NCI-H2081 treated with DMSO at 0.1 percent for 48 hours (cell line): ENCODE data around the gene STOX2.

Experiments
- DNase-seq: peaks from one replicate; lab custom pipeline; 2025; lab: John Stamatoyannopoulos, UW

The STOX2 gene

GRCh38 chr4:183888564-183888963 lies 16.5 kb upstream of the STOX2 start:
- no peak for DNase-seq

DNA sequence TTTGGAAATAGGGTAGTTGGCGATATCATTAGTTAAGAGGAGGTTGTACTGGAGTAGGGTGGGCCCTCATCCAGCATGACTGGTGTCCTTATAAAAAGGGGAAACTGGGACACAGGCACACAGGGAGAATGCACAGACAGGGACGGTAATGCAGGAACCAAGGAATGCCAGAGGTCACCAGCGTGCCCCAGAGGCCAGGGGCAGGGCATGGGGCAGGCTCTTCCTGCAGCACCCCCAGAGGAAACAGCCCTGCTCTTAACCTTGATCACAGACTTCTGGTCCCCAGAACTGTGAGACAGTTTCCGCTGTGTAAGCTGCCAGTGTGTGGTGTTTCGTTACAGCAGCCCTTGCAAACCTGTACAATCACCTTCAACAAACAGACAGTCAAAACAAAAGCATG lies 15.9 kb upstream of the STOX2 start:
- no peak for DNase-seq

- no peak for DNase-seq
Measured at GRCh38 chr4:183897193-183897592, 7.9 kb upstream of the STOX2 start.

GRCh38 chr4:183898456-183898855 lies 6.7 kb upstream of the STOX2 start:
- no peak for DNase-seq

GRCh38 chr4:183903021-183903760 lies 1.9 kb upstream of the STOX2 start:
- DNase-seq: no peak

GRCh38 chr4:183905593-183906488 lies 734 bp downstream of the STOX2 start:
- DNase-seq: no peak

- no peak for DNase-seq
Measured at GRCh38 chr4:183906489-183906738, 1.3 kb downstream of the STOX2 start.

- no peak for DNase-seq
Measured at GRCh38 chr4:183906739-183907651, 1.9 kb downstream of the STOX2 start.

GRCh38 chr4:183907871-183908683 lies 3.0 kb downstream of the STOX2 start:
- DNase-seq: no peak

- no peak for DNase-seq
Measured at GRCh38 chr4:183909187-183909586, 4.1 kb downstream of the STOX2 start.

DNA sequence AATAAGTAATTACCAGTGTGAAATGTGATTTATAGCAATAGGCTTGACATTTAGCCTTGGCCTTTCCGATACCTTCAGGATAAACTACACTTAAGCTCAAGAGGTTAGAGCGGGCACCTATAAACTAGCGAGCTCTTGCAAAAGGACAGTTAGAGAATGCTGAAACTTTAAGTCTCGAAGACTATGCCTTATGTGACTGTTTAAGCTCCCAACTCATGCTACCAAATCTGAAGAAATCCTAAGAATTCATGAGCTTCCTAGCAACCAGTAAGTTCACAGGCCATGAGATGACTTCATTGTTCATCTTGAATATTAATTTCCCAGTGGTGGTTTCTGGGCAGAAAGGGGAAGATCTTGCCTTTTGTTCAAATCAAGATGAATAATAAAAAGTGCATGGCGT lies 4.7 kb downstream of the STOX2 start:
- no peak for DNase-seq

DNA sequence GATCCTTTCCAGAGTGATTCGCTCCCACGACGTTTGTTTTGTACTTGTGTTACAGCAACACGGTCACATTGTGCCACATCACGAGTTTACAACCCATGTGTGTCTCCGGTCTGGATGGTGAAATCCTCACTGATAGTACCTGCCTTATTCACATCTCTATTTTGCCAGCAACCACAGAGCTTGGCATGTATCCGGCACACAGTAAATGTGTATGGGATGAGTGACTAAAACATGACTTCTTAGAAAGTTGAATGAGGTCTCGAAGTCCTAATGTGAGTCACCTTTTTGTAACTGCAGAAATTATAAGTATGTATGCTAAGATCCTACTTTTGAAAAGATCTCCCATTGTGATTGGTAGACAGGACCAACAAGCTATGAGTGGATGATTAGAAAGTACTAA lies 7.5 kb downstream of the STOX2 start:
- DNase-seq: no peak

DNA sequence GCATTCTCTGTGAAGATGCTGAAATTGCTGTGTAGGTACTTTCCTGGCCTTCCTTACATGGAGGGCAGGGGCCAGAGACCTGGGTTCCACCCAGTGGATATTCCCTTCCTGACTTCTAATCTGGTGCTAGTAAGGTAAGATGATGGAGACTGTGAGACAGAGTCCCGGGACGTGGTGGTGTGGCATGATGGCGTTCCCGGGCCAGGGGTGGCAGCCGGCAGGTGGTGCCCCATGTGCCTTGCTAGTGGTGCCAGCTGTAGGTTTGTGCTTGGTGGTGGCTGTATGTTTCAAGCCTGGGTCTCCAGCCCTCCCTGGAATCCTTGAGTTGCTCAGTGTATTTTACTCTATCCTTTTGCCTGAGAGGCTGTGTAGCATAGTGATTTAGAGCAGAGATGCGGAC lies 10.9 kb downstream of the STOX2 start:
- DNase-seq: no peak

- no peak for DNase-seq
Measured at GRCh38 chr4:183918696-183919095, 13.6 kb downstream of the STOX2 start.

DNA sequence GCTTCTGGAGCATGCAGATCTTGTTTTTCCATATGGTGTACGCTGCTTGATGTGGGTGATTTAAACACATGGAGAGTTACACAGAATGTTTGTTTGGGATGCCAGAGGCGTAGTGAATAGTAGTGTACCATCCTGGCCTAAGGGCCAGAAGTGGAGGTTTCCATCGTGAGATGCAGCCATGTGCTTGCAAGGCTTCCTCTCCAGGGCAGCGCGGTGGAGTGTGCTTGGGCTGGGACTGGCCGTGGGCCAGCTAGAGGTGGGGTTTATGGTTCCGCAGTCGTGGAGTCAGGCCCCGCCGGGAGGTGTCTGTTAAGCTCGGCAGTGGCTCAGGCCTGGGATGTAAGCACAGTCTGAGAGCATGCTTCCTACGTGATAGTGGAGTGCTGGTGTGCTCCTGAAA lies 14.0 kb downstream of the STOX2 start:
- DNase-seq: no peak

DNA sequence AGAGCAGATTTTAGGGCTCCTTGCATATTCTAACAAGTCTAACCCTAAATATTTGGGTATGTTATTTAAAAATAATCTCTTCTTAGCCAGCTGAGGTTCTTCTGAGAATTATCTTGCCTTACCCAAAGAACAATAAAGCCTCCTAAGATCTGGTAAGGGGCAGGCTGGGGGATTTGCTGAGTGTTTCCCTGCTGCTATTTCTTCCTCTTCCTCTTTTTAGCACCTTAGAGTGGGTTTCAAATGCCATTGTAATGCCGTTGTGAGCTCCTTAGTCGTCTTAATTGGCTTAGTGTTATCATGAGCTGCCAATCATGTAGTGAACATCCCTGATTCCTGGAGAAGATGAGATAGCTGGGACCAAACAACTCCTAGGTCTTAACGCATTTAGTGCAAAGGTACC lies 15.4 kb downstream of the STOX2 start:
- no peak for DNase-seq

DNA sequence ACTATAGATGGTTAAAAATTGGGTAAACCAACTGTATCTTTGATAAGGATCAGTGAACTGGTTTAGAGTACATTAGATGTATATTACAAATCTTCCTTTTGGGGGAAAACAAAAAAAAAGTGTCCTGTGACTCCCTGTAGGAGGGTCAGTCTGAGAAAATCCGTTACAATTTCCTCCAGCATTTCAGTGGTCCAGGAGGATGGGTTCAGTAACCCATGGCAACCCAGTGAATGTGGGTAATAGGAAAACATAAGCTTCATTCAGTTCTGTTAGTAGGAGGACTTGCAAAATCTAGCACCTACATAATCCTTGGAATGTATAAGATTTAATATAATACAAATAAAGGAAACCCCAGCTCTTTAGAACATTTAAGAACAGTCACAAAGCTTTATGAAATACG lies 16.2 kb downstream of the STOX2 start:
- DNase-seq: no peak

- DNase-seq: no peak
Measured at GRCh38 chr4:183924362-183925044, 19.4 kb downstream of the STOX2 start.

GRCh38 chr4:183926950-183927349 lies 21.8 kb downstream of the STOX2 start:
- DNase-seq: no peak

DNA sequence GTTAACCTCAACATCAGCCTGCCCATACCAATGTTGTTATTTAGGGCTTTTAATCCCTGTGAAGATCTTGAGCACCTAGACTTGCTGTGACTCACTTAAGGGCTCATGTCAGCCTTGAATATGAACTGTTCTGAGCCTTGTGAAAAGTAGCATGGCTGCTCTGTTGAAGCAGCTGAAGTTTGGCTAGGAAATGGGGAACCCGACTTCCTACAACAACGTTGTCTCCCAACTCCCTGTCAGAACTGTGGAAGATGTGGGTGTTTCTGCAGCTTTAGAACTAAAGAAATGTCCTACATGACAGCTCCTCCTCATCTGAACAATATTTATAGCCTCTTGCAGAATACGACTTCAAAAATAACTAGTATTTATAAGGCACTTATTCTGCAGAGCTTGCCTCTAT lies 27.5 kb downstream of the STOX2 start:
- DNase-seq: no peak

DNA sequence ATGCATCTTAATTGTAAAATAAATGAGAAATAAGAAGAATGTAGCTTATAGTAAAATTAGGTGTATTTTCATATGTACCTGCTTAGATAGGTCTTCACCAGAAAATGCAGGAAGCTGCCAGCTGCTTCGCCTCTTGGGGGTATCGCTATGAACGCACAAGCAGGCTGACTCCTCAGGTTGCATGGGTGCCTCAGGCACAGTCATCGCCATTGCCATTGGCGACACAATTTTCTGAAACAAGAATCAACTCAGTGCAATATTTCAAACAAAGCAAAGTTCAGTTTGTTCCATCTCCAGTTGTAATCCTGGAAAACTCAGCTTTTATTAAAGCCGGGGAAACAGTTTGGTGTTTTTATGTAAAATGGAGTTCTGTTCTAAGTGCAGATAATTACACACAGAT lies 29.7 kb downstream of the STOX2 start:
- DNase-seq: no peak
